ENCODE data around the gene NFATC2.

NFATC2 gene

GRCh38 chr20:51536116-51537069 lies 6.1 kb downstream of the NFATC2 start:
- peak; percentile 33 for DNase-seq

DNA sequence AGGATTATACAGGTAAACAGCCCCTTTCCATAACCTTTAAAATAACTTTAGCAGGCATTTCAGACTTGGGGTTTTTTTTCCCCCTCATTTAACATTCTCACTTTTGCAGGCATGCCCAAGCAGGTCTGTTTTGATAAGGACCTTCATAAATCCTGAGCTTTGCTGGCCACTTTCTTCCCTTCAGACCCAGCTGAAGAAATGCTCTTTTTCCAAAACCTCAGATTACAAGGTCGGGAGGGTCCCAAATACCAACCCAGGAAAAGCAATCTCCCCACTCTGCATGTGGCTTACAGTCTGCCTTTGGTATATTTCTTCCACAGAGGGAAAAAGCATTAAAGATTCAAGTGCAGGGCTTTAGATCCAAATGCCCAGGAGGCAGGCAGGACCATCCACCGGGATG lies 6.8 kb downstream of the NFATC2 start:
- DNase-seq, result no peak

DNA sequence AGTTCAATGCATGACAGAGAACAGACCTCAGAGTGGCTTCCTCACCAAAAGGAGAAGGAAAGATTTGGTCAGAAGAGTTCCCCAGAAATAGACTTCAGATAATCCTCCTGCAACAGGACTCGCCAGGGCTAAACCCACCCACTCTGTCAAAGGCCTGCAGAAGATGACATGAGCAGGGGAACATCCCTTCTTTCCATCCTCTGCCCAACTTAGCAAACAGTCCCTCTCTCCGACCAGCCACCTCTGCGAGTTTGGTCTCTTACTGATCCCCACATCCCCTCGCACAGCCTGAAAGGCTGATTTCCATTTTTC lies 7.5 kb downstream of the NFATC2 start:
- DNase-seq, result no peak

GRCh38 chr20:51533291-51534172 lies 9.0 kb downstream of the NFATC2 start:
- no peak for DNase-seq

- no peak for DNase-seq
Observed at GRCh38 chr20:51532577-51533191, 9.8 kb downstream of the NFATC2 start.

DNA sequence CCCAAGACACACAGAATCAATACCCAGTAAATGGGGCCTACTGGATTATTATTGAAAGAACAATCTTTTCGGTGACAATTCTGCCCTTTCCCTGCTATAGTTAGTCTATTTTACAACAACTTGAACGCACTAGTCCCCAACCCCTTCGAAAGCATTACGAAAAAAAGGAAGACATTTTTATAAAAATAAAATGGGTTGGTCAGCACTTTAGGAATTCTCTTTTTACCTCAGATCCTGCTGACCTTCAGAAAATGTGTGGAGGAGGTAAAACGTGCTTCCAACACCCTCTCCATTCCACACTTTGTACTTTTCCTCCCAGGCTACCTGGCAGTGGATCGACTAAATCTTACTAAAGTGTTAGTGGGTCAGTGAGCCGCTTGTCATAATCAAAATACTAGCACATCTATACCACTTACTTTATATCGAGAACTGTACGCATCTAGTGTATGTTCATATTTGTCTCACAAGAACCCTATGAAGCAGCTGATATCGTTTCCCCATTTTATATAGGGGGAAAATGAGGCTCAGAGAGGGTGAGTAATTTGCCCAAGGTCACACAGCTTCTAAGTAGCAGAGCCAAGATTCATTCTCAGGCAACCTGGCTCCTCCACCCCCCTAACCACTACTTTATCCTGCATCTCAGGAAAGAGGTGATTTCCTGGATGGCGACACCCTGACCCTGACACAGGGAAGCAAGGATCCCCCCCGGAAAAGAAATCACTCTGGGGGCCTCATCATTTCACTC lies 10.6 kb downstream of the NFATC2 start:
- no peak for DNase-seq

GRCh38 chr20:51531141-51531710 lies 11.3 kb downstream of the NFATC2 start:
- no peak for DNase-seq

DNA sequence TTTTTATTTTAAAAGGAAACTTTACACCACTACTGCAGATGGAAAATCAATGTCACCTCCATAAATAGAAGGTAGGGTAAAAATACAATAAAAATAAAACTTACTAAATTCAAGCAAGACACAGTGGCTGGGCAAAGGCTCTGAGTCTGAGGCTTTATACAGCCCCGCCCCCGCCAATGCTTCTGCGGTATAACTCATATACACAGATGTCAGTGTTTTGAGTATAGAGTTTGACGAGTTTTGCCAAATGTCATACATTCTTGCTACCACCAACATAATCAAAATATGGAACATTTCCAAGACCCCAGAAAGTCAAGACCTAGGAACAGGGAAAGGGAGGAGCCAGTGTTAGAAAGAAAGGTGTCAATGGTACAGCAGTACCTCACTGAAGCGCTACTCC lies 12.8 kb downstream of the NFATC2 start:
- DNase-seq, result no peak

DNA sequence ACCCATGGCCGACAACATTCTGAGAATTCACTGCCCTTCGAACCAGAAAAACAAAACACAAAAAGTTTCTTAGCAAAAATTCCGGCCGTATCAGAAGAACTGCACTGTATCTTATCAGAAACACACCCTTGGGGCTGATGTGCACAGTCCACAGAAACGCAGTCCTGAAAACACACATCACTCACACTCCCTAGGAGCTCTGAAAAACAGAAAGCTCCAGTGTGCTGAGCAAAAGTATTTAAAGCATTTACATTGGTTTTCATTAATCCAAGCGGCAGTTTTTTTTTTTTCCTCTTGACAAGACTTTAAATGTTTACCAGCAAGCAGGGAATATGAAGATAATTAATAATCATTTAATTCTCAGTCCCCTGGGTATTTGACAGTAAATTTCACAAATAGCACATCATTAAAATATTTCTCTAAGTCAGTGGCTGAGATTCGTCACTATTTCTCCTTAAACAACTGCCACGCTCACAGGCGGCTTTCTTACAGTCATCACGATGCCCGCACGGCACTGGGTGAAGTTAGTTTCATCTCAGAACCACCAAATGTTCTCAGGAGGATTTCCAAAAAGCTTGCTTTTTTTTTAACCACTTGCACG lies 13.3 kb downstream of the NFATC2 start:
- no peak for DNase-seq

- no peak for DNase-seq
Observed at GRCh38 chr20:51528263-51529027, 14.1 kb downstream of the NFATC2 start.

DNA sequence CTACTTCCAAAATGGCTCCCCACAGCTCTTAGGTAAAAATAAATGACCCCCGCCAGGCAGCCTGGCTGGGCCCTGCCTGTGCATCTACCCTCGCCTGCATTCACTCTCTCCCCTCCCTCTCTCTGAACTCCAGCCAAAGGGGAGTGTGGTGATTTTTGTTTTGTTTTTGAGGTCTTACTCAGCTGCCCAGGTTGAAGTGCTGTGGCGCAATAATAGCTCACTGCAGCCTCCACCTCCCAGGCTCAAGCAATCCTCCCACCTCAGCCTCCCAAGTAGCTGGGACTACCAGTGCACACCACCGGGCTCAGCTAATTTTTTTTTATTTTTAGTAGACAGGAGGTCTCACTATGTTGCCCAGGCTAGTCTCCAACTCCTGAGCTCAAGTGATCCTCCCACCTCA lies 15.8 kb downstream of the NFATC2 start:
- no peak for DNase-seq

DNA sequence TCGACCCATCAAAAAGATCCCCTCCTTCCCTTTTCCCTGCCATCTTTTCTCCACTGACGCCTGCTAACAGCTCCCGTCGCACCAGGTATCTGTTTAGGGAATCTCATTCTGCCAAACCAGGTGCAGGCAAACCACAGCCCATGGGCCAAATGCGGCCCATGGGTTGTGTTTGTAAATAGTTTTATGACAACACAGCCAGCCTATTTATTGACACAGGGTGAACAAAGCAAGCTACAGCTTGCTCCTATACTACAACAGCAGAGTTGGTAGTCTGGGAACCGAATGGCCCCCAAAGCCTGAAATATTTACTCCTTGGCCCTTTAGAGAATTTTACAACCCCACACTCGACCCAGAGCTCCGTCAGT lies 16.4 kb downstream of the NFATC2 start:
- no peak for DNase-seq

DNA sequence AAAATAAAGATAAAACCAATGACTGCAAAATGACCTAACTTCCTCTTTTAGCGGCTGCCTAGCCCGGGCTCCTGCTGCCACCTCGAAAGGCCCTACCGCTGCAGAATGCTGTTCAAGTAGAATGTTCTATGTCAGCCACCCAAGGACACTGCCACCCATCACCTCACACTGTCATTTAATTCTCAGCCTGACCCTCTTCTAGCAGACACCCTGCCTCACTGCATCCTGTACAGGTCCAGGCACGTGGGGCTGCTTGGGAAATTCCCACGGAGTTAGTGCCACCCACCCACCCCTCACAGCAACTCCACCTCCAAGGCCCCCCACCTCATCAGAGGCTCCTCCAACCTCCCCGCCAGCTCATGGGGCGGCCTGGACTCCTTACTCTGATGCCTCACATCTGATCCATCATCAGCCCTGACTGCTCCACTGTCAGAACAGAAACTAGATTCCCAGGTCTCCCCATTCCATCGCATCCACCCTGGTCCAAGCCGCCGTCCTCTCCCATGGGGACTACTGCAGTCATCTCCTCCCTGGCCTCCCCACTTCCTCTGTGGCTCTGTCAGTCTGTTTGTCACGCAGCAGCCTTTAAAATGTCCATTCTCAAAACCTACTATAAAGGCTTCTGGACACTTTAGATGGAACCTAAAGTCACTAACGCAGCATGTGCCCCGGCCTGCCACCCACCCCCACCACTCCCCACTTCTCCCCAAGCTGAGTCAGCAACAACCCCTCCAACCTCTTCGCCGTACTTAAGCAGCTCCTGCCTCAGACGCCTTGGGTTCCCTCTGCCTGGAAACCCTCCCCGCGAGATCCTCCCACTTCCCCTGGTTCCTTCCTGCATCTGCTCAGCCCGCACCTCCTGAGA lies 17.0 kb downstream of the NFATC2 start:
- no peak for DNase-seq

- DNase-seq, result no peak
Observed at GRCh38 chr20:51523276-51524013, 19.1 kb downstream of the NFATC2 start.

DNA sequence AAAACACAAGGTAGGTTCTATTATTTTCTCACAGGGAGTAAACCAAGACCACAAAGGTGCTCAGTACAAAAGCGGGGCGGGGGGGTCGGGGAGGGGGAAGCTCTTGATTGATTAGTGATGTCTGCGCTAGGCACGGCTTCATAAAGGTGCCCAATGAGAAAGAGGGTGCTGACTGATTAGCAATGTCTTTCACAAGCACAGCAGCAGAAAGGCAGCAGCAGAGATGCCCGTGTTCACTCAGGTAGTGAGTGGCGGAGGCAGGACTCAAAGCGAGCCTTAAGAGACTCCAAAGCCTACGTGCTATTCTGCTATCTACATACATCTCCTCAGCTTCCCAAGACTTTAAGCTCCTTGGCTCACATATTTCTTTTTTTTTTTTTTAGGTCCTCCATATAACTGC lies 20.3 kb downstream of the NFATC2 start:
- no peak for DNase-seq

GRCh38 chr20:51517839-51518238 lies 24.7 kb downstream of the NFATC2 start:
- DNase-seq, result no peak

GRCh38 chr20:51516855-51517254 lies 25.7 kb downstream of the NFATC2 start:
- DNase-seq, result no peak

DNA sequence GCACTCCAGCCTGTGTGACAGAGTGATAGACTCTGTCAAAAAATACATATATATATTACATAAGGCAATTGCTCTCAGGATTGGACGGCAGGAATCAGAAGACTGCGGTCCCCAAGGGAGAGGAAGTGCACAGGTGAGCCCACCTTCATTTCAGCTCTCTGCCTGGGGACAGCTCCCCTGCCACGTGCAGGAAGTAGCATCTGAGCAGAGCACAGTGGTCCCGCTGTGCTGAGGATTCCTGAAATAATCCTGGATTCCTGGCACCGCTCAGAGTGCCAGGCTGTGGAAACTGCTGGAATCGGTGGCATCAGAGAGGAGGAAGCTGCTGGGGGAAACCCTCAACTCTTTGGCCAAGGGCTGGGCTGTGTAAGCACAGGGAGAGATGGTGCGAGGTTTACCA lies 27.7 kb downstream of the NFATC2 start:
- DNase-seq, result no peak

- DNase-seq, result no peak
Observed at GRCh38 chr20:51514249-51514648, 28.3 kb downstream of the NFATC2 start.

DNA sequence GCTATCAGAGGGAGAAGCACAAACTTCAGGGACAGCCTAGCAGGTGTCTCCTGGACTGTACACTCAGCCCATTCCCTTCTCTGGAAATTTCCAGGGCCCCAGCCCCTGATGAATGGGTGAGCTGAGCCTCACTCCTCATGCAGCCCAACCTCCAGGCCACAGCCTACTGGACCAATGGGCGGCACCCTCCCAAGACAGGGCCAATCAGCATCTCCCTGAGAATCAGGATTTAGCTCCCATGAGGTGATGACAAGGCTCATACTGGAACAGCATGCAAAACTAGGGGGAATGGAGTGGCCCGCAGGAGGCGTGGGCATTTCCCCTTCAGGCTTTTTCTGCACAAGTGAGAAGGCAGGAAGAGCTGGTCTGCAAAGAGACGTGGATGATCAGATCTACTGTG lies 29.0 kb downstream of the NFATC2 start:
- no peak for DNase-seq
